Medulla oblongata (tissue), 1 donor: Measurements from ENCODE around the gene DNMT3B.

Experiments used
- DNase-seq: peaks from one replicate; pipeline ENCODE4 v3.0.0-alpha.2; 2015; ENCODE audit errors: extremely low spot score

DNMT3B gene

DNA sequence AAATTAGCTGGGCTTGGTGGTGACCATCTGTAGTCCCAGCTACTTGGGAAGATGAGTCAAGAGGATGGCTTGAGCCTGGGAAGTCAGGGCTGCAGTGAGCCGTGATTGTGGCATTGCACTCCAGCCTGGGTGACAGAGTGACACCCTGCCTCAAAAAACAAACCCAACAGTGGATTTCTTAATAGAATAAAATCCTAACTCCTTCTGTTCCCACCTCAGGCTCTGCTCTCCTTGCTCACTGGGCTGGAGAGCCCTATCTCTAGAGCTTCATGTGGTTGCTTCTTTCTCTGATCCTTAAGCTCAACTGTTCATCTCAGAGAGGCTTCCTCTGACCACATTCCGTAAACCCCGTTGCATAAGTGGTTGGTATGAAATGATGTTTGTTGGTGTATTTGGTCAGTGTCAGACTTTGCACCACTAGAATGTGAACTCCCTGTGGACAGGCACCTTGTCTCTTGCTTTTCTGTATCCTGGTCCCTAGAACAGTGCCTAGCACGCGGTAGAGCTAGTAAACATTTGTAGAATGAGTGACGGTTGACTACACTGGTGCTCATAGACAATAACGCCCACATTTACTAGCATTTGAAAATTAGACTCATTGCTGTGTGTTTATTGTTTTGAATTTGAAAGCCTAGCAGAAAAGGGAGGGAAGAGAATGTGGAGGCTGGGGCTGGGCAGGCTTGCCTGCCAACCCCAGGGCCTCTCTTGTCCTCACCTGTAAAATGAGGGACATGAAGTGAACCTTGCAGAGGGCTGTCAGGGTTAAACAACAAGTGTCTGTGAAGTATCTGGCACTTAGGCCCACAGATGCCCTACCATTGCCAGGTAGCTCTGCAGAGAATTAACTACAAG is 61.8 kb downstream of the DNMT3B start:
- no peak for DNase-seq

GRCh38 chr20:32828029-32828680 is 66.0 kb downstream of the DNMT3B start:
- DNase-seq: no peak

DNA sequence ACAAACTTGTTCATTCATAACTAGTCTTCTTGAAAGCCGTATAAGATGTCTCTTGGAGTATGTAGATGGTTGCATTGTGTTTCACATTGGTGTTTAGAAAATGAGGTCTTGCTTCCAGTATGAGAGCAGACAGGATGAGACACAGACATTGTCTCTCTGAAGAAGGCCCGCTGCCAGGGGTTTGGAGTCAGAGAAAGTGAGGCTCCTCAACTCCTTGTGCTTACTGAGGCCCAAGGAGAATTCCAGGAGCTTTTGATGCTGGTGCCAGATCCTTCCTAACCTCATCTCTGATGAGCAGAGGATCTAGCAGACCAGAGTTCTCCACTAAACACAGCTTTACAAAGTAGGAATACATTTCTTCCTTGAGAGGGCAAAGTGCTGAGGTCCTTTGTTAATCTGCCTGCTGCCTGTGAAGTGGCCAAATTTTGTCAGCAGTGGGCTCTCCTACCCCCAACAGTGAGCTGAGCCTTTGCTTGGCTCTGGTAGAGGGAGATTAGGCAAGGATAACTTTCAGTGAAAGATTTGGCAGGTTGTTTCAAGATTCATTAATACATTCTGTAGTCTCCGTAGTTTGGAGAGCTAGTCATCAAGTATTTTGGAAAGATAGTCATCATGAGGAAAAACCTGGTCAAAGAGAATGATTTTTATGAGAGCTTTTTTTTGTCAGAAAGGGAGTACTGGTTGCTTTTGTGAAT is 67.3 kb downstream of the DNMT3B start:
- DNase-seq: no peak

DNA sequence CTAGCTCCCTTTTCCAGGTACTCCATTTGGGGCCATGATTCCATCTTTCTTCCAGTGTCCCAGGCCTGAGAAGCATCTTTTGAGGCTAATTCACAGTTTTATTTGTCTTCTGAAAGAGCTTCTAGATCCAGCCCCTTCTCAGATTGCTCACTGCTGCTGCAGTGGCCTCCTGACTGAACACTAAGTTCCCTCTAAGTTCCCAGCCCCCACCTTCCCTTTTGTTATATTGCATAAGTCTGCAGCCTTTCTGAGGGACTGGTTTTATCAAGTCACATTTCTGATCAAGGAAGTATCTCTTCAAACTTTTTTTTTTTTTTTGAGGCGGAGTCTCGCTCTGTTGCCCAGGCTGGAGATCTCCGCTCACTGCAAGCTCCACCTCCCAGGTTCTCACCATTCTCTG is 68.3 kb downstream of the DNMT3B start:
- DNase-seq: peak; percentile 76

DNA sequence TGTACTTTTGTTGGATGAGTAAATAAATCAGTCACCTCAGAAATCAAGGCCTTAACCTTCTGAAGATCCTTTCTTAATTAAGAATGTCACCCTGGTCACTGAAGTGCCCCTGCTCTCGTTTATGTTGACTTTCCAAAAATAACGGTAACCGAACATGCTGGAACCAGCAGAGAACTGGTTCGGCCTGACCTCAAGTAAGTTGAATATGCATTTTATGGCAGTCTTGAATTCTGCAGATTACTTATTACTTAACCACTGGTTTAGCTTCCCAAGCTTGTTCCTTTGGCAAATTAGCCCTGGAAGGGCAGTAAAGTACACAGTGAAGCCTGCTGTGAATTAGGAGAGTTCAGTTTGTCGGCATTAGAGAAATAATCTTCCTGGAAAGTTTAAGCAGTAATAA is 69.8 kb downstream of the DNMT3B start:
- no peak for DNase-seq

DNA sequence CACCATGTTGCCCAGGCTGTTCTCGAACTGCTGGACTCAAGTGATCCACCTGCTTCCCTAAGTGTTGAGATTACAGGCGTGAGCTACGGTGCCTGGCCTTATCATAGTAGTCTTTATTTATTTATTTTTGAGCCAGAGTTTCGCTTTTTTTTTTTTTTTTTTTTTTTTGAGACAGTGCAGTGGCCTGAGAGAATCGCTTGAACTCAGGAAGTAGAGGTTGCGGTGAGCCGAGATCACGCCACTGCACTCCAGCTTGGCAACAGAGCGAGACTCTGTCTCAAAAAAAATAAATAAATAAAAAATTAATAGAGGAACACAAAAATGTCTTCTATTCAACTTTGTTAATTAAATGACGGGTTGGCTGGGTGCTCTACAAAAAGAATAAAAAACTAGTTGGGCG is 70.5 kb downstream of the DNMT3B start:
- DNase-seq: no peak

- DNase-seq: no peak
Measured at GRCh38 chr20:32834972-32835371, 72.8 kb downstream of the DNMT3B start.

- DNase-seq: no peak
Measured at GRCh38 chr20:32837157-32837556, 75.0 kb downstream of the DNMT3B start.

- DNase-seq: no peak
Measured at GRCh38 chr20:32839227-32839981, 77.2 kb downstream of the DNMT3B start.

- no peak for DNase-seq
Measured at GRCh38 chr20:32839982-32840285, 77.7 kb downstream of the DNMT3B start.

DNA sequence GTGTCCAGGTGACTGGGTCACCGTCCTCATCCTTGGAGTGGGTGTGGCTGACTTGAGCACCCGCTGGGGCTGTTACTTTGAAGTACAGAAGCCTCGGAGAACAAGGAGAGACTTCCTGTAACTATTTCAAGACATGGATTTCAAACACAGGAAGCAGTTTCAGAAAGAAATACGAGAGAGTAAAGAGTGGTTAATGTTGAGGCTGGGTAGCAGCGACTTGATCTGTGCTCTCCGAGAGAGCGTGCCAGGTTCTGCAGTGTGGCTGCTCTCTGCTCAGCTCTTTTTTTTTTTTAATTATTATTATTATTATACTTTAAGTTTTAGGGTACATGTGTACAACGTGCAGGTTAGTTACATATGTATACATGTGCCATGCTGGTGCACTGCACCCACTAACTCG is 79.0 kb downstream of the DNMT3B start:
- DNase-seq: no peak

- no peak for DNase-seq
Measured at GRCh38 chr20:32841632-32842031, 79.4 kb downstream of the DNMT3B start.

GRCh38 chr20:32842688-32843524 is 80.7 kb downstream of the DNMT3B start:
- no peak for DNase-seq

- no peak for DNase-seq
Measured at GRCh38 chr20:32845786-32846185, 83.6 kb downstream of the DNMT3B start.

- DNase-seq: no peak
Measured at GRCh38 chr20:32846852-32847251, 84.7 kb downstream of the DNMT3B start.

DNA sequence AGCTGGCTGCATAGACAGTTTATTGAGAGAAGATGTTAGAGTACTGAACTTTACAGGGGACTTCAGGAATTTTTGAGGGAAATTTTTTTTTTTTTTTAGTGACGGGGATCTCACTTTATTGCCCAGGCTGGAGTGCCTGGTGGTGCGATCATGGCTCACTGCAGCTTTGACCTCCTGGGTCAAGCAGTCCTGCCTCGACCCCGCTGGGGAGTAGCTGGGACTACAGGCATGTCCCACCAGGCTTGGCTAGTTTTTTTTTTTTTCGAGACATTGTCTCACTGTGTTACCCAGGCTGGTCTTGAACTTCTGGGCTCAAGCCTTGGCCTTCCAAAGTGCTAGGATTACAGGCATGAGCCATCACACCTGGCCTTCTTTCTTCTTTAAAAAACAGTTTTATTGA is 85.8 kb downstream of the DNMT3B start:
- DNase-seq: no peak

- no peak for DNase-seq
Measured at GRCh38 chr20:32848846-32849245, 86.7 kb downstream of the DNMT3B start.

GRCh38 chr20:32849577-32849976 is 87.4 kb downstream of the DNMT3B start:
- no peak for DNase-seq

GRCh38 chr20:32855387-32855786 is 93.2 kb downstream of the DNMT3B start:
- no peak for DNase-seq

- no peak for DNase-seq
Measured at GRCh38 chr20:32858189-32858588, 96.0 kb downstream of the DNMT3B start.
